Measurements from ENCODE around the gene CYSTM1.
"Not testable (repeated sequence)": the region's sequence is repeated elsewhere in the genome, so short reads cannot be mapped to it uniquely, and the experiment has no call there.

Gene CYSTM1

GRCh38 chr5:140151144-140152021, 23.6 kb upstream of the CYSTM1 start:
- Histone ChIP-seq H3K36me3 (ENCODE audit: insufficient read depth, low read depth, low read length) (no peaks in the 10 kb centered on the region), H3K9me3 (ENCODE audit: insufficient read depth, low read depth, low read length) (no peaks in the 10 kb centered on the region), H3K9ac (ENCODE audit: low read depth, low read length) (no peak overlapping the region), H3K4me1 (ENCODE audit: insufficient read depth, low read length) (peaks cover 25% of the 10 kb centered on the region; the same call in 1 of the 2 replicates), H3K27me3 (ENCODE audit: insufficient read depth, low read length) (peaks cover 58% of the 10 kb centered on the region), H3K4me3 (ENCODE audit: low read length) (no peak overlapping the region), H3K27ac (ENCODE audit: low read length) (no peak overlapping the region)

- peaks cover 24% of the 10 kb centered on the region; the same call in 1 of the 2 replicates for H3K4me1 ChIP-seq (ENCODE audit: insufficient read depth, low read length)
- no peak overlapping the region for H3K9ac ChIP-seq (ENCODE audit: low read depth, low read length)
- no peak overlapping the region for H3K4me3 ChIP-seq (ENCODE audit: low read length)
- H3K27me3 ChIP-seq (ENCODE audit: insufficient read depth, low read length) = peaks cover 49% of the 10 kb centered on the region
- H3K9me3 ChIP-seq (ENCODE audit: insufficient read depth, low read depth, low read length) = no peaks in the 10 kb centered on the region
- H3K27ac ChIP-seq (ENCODE audit: low read length) = no peak overlapping the region
- no peaks in the 10 kb centered on the region for H3K36me3 ChIP-seq (ENCODE audit: insufficient read depth, low read depth, low read length)
Measured at GRCh38 chr5:140152022-140152999, 22.7 kb upstream of the CYSTM1 start.

- H3K27ac ChIP-seq (ENCODE audit: low read length) = no peak overlapping the region
- H3K27me3 ChIP-seq (ENCODE audit: insufficient read depth, low read length) = peaks cover 39% of the 10 kb centered on the region
- no peaks in the 10 kb centered on the region for H3K36me3 ChIP-seq (ENCODE audit: insufficient read depth, low read depth, low read length)
- H3K9ac ChIP-seq (ENCODE audit: low read depth, low read length) = no peak overlapping the region
- peaks cover 24% of the 10 kb centered on the region; the same call in 1 of the 2 replicates for H3K4me1 ChIP-seq (ENCODE audit: insufficient read depth, low read length)
- H3K9me3 ChIP-seq (ENCODE audit: insufficient read depth, low read depth, low read length) = no peaks in the 10 kb centered on the region
- H3K4me3 ChIP-seq (ENCODE audit: low read length) = peak overlapping the region; percentile 37; the same call in 1 of the 2 replicates
Measured at GRCh38 chr5:140153255-140153654, 21.7 kb upstream of the CYSTM1 start.

- H3K27ac ChIP-seq (ENCODE audit: low read length) = no peak overlapping the region
- peaks cover 24% of the 10 kb centered on the region; the same call in 1 of the 2 replicates for H3K4me1 ChIP-seq (ENCODE audit: insufficient read depth, low read length)
- H3K27me3 ChIP-seq (ENCODE audit: insufficient read depth, low read length) = peaks cover 33% of the 10 kb centered on the region
Measured at GRCh38 chr5:140153905-140154304, 21.1 kb upstream of the CYSTM1 start.

GRCh38 chr5:140154710-140155381, 20.1 kb upstream of the CYSTM1 start:
- not testable (repeated sequence) for H3K36me3 ChIP-seq (ENCODE audit: insufficient read depth, low read depth, low read length); H3K9ac ChIP-seq (ENCODE audit: low read depth, low read length); H3K9me3 ChIP-seq (ENCODE audit: insufficient read depth, low read depth, low read length); H3K27ac ChIP-seq (ENCODE audit: low read length); H3K4me3 ChIP-seq (ENCODE audit: low read length)
- Histone ChIP-seq H3K4me1 (ENCODE audit: insufficient read depth, low read length) (peaks cover 24% of the 10 kb centered on the region; the same call in 1 of the 2 replicates), H3K27me3 (ENCODE audit: insufficient read depth, low read length) (peaks cover 33% of the 10 kb centered on the region)

More at GRCh38 chr5:140153905-140154304, 21.1 kb upstream of the CYSTM1 start:
- Histone ChIP-seq H3K4me3 (ENCODE audit: low read length) (no peak overlapping the region; the same call in 1 of the 2 replicates), H3K9ac (ENCODE audit: low read depth, low read length) (no peak overlapping the region), H3K36me3 (ENCODE audit: insufficient read depth, low read depth, low read length) (no peaks in the 10 kb centered on the region), H3K9me3 (ENCODE audit: insufficient read depth, low read depth, low read length) (no peaks in the 10 kb centered on the region)

- H3K4me3 ChIP-seq (ENCODE audit: low read length) = peak overlapping the region; percentile 55; the same call in 1 of the 2 replicates
- H3K36me3 ChIP-seq (ENCODE audit: insufficient read depth, low read depth, low read length) = no peaks in the 10 kb centered on the region
- no peak overlapping the region for H3K27ac ChIP-seq (ENCODE audit: low read length)
- H3K9me3 ChIP-seq (ENCODE audit: insufficient read depth, low read depth, low read length) = no peaks in the 10 kb centered on the region
- H3K9ac ChIP-seq (ENCODE audit: low read depth, low read length) = no peak overlapping the region
- peaks cover 18% of the 10 kb centered on the region; the same call in 1 of the 2 replicates for H3K27me3 ChIP-seq (ENCODE audit: insufficient read depth, low read length)
- H3K4me1 ChIP-seq (ENCODE audit: insufficient read depth, low read length) = peaks cover 19% of the 10 kb centered on the region; the same call in 1 of the 2 replicates
Measured at GRCh38 chr5:140157032-140157781, 17.8 kb upstream of the CYSTM1 start.

GRCh38 chr5:140159014-140159927, 15.7 kb upstream of the CYSTM1 start:
- H3K9me3 ChIP-seq (ENCODE audit: insufficient read depth, low read depth, low read length) = no peaks in the 10 kb centered on the region
- H3K27ac ChIP-seq (ENCODE audit: low read length) = no peak overlapping the region
- H3K9ac ChIP-seq (ENCODE audit: low read depth, low read length) = no peak overlapping the region
- H3K36me3 ChIP-seq (ENCODE audit: insufficient read depth, low read depth, low read length) = no peaks in the 10 kb centered on the region
- no peak overlapping the region for H3K4me3 ChIP-seq (ENCODE audit: low read length)
- H3K4me1 ChIP-seq (ENCODE audit: insufficient read depth, low read length) = peaks cover 4% of the 10 kb centered on the region; the same call in 1 of the 2 replicates
- H3K27me3 ChIP-seq (ENCODE audit: insufficient read depth, low read length) = peaks cover 3% of the 10 kb centered on the region; the same call in 1 of the 2 replicates

GRCh38 chr5:140162275-140162674, 12.7 kb upstream of the CYSTM1 start:
- Histone ChIP-seq H3K4me3 (ENCODE audit: low read length) (no peak overlapping the region), H3K36me3 (ENCODE audit: insufficient read depth, low read depth, low read length) (no peaks in the 10 kb centered on the region), H3K9ac (ENCODE audit: low read depth, low read length) (no peak overlapping the region), H3K27ac (ENCODE audit: low read length) (no peak overlapping the region), H3K4me1 (ENCODE audit: insufficient read depth, low read length) (no peaks in the 10 kb centered on the region), H3K27me3 (ENCODE audit: insufficient read depth, low read length) (no peaks in the 10 kb centered on the region), H3K9me3 (ENCODE audit: insufficient read depth, low read depth, low read length) (no peaks in the 10 kb centered on the region)

- H3K9me3 ChIP-seq (ENCODE audit: insufficient read depth, low read depth, low read length) = no peaks in the 10 kb centered on the region
- no peaks in the 10 kb centered on the region for H3K4me1 ChIP-seq (ENCODE audit: insufficient read depth, low read length)
- no peak overlapping the region for H3K9ac ChIP-seq (ENCODE audit: low read depth, low read length)
- H3K27ac ChIP-seq (ENCODE audit: low read length) = no peak overlapping the region
- H3K4me3 ChIP-seq (ENCODE audit: low read length) = no peak overlapping the region
- H3K27me3 ChIP-seq (ENCODE audit: insufficient read depth, low read length) = no peaks in the 10 kb centered on the region
- no peaks in the 10 kb centered on the region for H3K36me3 ChIP-seq (ENCODE audit: insufficient read depth, low read depth, low read length)
Measured at GRCh38 chr5:140162781-140163180, 12.2 kb upstream of the CYSTM1 start.

All from iPS-20b (cell line).